GM21576 (cell line): Measurements from ENCODE around the gene HMGB3.
"Not testable (repeated sequence)": the region's sequence is repeated elsewhere in the genome, so short reads cannot be mapped to it uniquely, and the experiment has no call there.

Source experiments
- ATAC-seq: cut with Tn5 transposase; IDR thresholded peaks from one replicate; pipeline ENCODE4 v1.9.1; 2021; ENCODE audit warnings: mild to moderate bottlenecking, moderate library complexity; ENCODE audit not compliant: unreplicated experiment

HMGB3 gene

GRCh38 chrX:150982788-150983520 lies at the start of gene HMGB3:
TSS of gene HMGB3 (plus strand) at chrX:150983335. CDS start at chrX:150985600, 2,265 bp downstream.
- ATAC-seq, result peak; percentile 98

DNA sequence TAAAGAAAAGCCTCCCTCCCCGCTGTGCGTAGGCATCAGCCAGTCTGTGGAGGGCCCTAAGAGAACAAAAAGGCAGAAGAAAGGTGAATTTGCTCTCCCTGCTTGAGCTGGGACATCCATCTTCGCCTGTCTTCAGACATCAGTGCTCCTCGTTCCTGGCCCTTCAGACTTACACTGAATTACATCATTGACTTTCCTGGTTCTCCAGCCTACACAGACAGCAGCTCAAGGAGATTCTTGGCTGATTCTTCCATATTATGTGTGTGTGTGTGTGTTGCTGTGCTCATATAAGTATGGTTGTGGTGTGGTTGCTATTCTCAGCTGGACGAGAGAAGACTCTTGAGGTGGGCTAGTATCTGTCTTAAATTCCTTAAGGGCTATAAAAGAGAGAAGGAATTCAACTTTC lies 49.2 kb upstream of the HMGB3 start:
- ATAC-seq, result no peak

DNA sequence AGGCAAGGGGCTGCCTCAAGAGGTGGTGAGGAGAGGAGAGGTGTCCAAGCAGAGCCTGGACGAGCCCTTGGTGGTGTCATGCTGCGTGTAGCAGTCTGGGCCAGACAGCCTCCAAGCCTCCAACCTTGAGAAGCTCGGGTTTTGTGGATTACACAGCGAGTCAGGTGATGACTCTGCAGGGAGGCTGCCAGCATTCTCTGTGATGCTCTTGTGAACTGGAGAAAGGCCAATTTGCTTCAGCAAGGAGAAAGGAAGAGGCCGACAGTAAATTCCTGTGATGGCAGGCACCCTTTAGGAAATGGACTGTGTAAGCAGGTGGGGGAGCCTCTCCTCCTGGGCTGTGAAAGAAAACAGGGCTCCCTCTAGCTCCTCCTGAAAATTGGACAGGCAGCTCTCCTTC lies 48.7 kb upstream of the HMGB3 start:
- no peak for ATAC-seq

DNA sequence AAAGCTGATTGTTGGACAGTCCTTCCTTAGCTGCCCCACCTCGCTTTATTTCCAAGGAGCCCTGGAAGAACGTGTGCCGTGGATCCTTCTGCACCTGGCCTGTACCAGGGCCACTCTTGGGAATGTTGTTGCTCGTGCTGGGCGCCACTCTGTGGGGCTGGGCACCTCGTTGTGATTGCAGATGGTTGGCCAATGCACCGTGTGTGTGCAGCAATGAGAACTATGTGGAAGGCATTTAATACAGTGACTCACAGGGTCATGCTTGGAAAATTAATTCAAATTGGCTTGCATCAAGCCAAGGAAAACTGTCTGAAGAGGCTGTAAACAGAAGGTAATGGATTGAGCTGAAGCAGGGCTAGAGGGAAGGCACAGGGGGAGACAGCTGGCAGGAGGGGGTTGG lies 47.7 kb upstream of the HMGB3 start:
- no peak for ATAC-seq

DNA sequence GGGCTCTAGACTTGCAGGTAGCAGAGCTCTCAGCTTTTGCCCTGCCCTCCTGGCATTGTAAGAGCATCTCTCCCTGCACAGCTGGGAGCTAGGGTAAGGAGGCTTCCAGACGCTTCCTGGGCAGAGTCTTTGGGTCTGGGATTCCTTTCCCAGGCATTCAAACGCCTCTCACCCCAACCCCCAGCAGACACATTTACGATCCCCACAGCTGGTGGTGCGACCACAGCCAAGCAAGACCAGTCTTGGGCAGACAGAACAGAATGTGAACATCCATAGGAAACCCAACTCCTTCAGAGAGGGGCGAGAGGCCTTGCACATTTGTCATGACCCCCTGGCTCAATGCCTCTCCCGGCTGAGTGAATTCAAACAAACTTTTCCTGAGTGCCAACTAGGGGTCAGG lies 46.6 kb upstream of the HMGB3 start:
- no peak for ATAC-seq

GRCh38 chrX:150940844-150941495 lies 42.2 kb upstream of the HMGB3 start:
- ATAC-seq, result no peak

- no peak for ATAC-seq
Observed at GRCh38 chrX:150941580-150941979, 41.6 kb upstream of the HMGB3 start.

DNA sequence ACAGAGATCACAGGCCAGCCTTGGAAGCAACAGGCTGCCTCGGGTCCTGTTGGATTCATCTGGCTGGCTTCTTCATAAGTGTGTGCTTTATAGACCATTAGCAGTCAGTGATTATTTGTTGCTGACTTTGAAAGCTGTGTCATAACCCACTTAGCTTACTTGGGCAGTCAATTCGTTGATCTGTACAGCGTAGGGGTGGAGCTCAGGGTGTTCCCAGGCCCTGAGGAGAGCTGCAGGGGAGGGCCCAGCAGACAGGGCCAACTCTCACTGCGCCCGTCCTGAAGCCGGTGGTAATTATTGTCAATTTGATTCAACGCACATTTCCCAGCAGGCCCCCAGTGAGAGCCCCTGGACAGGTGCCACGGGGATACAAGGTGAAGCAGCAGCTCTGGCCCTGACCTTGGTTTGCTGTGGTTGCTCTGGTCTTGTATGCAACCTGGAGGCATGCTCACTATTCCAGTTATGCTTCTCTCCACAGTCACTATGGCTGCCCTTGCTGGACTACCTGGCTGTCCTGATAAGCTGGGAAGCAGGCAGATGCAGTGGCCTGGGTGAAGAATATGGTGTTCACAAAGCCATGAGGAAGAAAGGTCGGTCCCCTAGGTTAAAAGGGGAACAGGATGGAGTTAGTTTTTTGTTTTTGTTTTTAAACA lies 40.1 kb upstream of the HMGB3 start:
- ATAC-seq, result no peak

DNA sequence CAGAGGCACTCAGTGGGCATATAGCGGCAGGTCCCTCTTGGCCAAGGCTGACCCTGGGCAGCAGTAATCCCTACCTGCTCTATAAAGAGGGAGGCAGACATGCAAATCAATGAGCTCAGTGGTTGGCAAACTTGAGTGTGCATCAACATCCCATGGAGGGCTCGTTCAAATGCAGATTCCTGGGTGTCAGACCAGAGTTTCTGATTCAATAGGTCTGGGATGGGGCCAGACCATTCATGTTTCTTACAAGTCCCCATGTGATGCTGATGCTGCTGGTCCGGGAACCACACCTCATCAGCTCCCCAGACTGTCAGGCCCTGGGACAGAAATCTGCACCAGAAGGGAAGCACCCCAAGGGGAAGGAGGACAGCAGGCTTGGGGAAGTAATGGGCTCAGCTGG lies 38.9 kb upstream of the HMGB3 start:
- no peak for ATAC-seq

- ATAC-seq, result no peak
Observed at GRCh38 chrX:150954951-150955350, 28.2 kb upstream of the HMGB3 start.

GRCh38 chrX:150955590-150955989 lies 27.5 kb upstream of the HMGB3 start:
- no peak for ATAC-seq

DNA sequence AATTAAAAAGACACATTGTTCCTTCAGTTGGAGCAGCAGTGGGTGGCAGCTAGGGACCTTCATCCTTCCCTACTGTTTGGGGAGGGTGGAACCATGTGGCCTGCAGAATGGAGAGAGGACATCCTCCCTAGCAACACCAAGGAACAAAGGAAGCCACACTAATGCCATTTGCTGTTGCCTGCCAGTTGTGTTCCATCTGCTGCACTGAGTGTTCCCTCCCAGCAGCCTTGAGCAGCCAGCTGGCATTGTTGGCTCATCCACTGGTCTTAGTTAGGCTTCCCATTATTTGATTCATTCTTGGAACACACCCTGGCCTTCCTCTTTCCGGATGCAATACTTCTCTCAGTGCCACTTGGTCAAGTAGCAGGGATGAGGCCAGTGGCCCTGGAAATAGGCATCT lies 25.0 kb upstream of the HMGB3 start:
- no peak for ATAC-seq

- no peak for ATAC-seq
Observed at GRCh38 chrX:150959557-150959956, 23.6 kb upstream of the HMGB3 start.

GRCh38 chrX:150961631-150962030 lies 21.5 kb upstream of the HMGB3 start:
- ATAC-seq, result no peak

DNA sequence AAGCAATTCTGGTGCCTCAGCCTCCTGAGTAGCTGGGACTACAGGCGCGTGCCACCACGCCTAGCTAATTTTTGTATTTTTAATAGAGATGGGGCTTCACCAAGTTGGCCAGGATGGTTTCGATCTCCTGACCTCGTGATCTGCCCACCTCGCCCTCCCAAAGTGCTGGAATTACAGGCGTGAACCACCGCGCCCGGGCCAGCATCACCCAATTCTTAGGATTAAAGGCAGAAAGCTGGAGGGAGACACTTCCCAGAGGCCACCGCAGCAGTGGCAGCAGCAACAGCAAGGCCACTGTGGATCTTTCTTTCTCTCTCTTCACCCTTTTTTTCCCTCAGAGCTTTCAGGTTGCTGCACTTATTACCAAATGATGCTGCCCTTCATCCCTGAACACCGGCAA lies 18.7 kb upstream of the HMGB3 start:
- not testable (repeated sequence) for ATAC-seq

DNA sequence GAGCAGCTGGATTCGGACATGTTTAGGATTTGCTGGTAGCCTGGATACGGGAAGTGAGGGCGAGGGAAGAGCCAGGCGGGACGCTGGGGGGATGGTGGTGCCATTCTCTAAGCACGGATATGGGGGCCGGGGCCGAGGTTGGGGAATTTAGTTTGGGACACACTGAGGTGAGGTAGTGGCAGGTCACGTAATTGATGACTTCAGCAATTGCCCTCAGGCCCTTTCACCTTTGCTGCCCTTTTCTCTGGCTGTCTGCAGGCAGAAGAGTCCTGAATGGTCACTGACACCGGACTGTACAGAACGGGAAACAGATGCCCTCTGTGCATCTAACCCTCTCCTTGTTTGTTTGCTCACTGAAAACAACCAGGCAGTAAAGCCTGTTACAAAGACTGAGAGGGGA lies 16.9 kb upstream of the HMGB3 start:
- no peak for ATAC-seq

DNA sequence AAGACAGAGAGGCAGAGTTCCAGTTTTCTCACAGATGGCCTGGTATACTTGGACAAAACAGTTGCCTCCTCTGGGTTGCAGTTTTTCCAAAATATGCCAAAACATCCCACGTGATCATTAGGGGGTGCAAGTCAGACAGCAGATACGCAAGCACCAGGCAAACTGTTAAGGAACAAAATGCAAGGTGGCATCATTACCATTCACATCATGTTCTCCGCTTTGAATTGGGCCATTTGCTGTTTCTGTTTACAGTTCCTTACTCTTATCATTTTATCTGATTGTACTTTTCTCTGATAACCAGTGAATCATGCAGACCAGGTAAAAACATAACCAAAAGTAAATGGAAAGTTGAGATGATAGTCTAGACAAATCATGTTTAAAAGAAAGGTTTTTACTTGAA lies 16.4 kb upstream of the HMGB3 start:
- ATAC-seq, result no peak

DNA sequence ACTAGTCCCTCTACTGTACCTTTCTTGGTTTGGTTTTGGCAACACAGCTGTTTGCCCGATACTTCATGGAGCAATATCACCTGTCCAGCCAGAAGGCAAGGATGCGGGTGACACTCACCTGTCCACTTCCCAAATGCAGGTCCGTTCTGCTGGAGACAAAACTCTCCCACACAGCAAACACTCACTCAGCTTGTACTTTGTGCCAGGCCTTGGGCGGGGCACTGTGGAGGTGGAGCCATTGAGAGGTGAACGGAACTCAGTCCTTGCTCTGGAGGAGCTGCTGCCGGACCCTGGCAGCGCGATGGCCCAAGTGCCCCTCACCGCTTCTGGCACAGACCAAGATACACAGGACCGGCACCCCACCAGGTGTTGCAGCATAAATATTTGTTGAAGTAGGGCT lies 15.3 kb upstream of the HMGB3 start:
- no peak for ATAC-seq

- ATAC-seq, result no peak
Observed at GRCh38 chrX:150968862-150969720, 14.0 kb upstream of the HMGB3 start.

- no peak for ATAC-seq
Observed at GRCh38 chrX:150972450-150972849, 10.7 kb upstream of the HMGB3 start.

DNA sequence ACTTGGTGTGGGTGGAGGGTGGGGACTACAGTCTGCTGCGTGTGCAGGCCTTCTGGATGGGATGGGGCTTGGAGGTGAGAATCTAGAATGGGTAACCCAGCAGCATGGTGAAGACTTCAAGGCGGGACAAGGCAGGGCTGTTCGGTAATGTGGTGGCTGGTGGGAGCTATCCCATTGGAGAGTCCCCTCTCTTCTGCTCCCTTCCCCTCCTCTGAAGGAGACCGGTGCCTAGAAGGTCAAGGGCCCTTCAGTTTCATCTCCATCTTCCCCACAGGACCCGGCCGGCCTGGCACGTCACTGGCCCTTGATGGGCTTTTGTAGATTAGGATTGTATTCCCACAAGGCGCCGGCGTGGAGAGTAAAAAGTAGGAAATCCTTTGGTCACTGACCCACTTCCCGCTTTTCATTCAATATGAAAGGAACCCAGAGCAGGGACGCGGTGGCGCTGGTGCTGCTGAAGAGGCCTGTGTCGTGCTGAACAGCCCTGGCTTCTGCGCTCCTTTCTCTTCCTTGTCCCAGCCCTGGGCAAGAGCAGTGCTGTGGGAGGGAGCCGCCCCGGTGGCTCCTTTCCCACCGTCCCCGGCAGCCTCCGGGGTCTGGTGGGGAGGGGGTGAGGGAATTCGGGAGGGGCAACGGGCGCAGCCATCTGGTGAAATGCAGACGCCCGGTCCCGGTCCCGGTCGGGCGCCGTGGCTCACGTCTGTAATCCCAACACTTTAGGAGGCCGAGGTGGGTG lies 7.3 kb upstream of the HMGB3 start:
- ATAC-seq, result no peak
